CD4-positive, alpha-beta T cell treated with Interleukin-4 for 1 hour (primary cell): ENCODE results near the gene NFYA.

Experiments used
- DNase-seq, 2 donors: peaks; one replicate each; pipeline ENCODE4 v3.0.0-alpha.2; 2020 to 2022

The NFYA gene

GRCh38 chr6:41047306-41047705, 25.5 kb upstream of the NFYA start:
- DNase-seq, result no peak

GRCh38 chr6:41047745-41048732, 24.7 kb upstream of the NFYA start:
- no peak for DNase-seq

- DNase-seq, result no peak
Observed at GRCh38 chr6:41049521-41049920, 23.3 kb upstream of the NFYA start.

GRCh38 chr6:41049955-41050354, 22.8 kb upstream of the NFYA start:
- DNase-seq, result no peak

DNA sequence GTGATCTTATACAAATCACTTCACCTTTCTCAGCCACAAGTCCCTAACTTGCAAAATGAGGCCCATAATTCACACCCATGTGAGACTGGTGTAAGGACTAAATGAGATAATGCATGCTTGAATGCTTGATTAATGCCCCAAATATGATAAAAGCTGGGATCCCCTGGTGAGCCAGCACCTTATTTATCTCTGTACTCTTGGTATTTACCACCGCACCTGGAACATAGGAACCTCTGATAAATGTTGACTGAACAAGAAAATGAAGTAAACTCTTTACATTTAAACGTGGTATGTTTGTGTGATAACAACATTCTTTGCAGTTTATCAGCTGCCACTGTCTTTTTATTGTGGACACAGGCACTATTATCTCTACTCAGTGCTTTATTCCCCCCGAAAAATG, 22.2 kb upstream of the NFYA start:
- DNase-seq, result no peak

DNA sequence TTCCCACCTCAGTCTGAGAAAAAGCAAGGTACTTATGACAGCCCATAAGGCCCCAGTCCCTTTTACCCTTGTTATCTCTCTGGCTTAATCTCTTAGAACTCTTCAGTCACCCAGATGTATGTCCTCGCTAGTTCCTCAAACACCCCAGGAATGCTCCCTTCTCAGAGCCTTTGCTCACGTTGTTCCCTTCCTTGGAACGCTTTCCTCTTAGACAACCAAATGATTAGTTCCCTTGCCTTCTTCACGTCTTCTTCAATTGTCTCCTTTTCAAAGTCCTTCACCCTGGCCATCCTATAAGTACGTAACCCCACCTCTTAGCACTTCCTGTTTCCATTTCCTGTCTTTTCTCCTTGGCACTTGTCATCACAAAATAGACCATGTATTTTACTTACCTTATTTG, 20.9 kb upstream of the NFYA start:
- no peak for DNase-seq

DNA sequence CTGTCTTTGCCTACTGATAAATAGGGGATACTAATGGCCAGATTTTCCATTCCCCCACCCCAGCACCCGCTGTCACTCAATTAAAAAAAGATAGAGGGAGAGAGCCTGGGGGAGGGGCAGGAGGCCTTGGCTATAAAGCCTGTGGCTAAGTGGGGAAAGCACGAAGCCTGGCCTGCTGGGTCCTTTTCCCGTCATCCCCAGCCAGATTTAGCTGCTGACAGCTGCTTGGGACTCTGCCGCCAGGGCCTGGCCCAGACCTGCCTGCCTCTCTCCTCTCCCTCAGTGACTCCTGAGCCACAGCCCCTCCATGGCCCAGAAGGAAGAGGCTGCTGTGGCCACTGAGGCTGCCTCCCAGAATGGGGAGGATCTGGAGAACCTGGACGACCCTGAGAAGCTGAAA, 19.7 kb upstream of the NFYA start, which contains the start of gene APOBEC2:
Gene APOBEC2, plus strand, starts transcription at position 162 of the 400 bp plus-strand sequence. Its CDS starts 146 bp downstream, at position 308.
- no peak for DNase-seq

DNA sequence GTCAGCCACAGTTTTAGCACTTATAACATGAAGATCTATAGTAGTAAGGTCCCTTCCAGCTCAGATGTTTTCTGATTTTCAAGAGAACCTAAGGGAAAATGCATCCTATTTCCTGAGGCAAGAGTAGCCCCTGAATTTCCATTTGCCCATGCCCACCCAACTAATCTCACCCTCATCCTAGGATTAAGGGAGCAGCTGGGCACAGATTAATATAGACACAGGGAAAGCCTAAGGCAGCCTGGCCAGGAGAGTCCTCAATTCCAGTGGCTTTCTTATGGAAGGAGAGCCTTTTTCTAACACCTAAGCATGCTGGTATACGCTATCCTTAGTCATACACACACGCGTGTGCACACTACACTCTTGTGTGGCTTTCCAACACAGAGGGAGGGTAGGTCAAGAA, 18.3 kb upstream of the NFYA start:
- DNase-seq, result no peak

- DNase-seq, result no peak
Observed at GRCh38 chr6:41055149-41055548, 17.6 kb upstream of the NFYA start.

- no peak for DNase-seq
Observed at GRCh38 chr6:41056768-41057490, 15.8 kb upstream of the NFYA start.

DNA sequence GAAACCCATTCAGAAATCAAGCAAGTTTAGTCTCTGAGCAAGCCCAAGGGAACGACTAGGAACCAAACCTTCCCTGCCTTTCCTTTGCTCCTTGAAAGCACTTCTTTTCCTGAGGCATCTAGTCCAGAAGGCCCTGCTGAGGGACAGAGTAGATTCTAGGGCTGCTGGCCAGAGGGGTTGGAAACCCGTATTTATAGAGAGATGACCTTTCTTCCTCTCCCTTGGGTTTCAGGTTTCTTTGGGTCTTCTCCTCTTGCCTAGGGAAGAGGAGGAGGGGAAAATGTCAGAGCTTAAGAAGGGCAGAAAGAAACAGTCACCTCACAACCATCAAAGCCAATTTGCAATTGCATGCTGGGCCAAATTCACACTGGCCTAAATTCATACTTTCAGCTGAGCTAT, 14.0 kb upstream of the NFYA start:
- no peak for DNase-seq

DNA sequence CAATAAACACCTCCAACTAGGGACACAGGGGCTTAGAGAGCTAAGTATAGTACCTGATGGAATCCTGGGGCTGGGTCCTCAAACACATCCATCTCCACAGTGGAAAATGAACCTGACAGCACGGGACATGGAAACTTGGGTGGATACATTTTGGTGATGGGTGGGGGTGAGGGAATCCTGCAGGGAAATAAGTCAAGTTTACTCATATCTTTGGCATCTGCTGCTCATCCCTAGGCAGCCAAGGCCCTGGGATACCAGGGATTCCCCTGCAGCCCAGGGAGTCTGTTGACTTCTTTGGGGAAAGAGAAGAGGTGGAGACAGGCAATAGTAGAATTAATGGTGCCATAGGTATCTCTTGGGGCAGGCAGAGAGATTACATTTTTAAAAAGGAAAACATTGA, 13.2 kb upstream of the NFYA start:
- DNase-seq, result no peak

GRCh38 chr6:41061196-41061726, 11.5 kb upstream of the NFYA start:
- no peak for DNase-seq

DNA sequence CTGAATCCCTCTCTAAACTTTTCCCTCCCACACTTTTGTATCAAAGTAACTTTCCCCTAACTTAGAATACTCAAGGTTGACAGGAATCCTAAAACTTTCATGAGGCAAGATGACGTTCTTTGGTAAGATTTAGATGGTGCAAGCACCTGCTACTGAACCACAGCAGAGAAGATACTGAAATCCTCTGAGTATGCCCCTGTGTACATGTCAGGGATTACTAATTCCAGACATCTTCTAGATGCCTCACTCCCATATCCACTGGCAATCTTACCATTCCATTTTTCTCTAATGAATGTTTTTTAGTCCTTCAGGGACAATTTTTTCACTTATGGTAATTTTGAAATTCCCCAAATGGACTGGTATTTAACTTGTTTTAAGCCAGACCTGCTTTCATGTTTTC, 10.7 kb upstream of the NFYA start:
- DNase-seq, result no peak

- no peak for DNase-seq
Observed at GRCh38 chr6:41063884-41064285, 8.9 kb upstream of the NFYA start.

DNA sequence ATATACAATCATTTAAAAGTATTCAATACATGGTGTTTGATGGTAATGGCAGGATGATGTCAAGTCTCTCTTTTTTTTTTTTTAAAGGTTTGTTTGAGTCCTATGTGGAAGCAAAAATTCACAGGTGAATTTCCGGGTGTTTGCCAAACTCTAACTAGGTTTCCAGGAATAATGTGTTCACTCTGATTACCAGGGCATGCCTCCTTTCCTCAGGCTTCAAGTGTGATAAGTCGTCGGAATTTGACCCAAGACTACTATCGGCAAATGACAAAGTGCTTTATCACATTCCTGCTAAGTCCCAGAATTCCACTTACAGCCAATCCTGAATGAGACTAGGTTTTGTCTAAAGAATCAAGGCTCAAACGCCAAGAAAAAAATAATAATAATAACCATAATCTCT, 7.9 kb upstream of the NFYA start:
- DNase-seq, result no peak

- DNase-seq, result no peak
Observed at GRCh38 chr6:41065550-41066026, 7.2 kb upstream of the NFYA start.

DNA sequence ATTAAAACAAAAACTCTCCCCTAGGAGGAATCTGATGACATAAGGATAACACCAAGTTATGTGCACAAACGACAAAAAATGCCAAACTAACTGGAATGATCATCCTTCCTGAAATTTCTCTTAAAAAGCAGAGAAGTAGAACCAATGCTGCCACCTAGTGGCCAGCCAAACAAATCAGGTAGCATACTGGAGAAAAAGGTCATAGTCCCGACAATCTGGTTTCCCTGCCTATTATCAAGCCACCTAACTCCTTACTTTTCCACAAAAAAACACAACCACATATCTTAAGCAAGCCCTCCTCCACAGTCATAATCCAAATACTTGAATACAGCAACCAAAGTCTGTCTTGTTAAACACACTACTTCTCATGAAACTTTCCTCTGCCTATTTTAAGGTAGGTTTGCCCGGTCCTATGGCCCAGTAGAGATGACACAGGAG, 5.9 kb upstream of the NFYA start:
- peak; percentile 64 to 65 for DNase-seq

- DNase-seq, result no peak
Observed at GRCh38 chr6:41071501-41071922, 1.3 kb upstream of the NFYA start.

DNA sequence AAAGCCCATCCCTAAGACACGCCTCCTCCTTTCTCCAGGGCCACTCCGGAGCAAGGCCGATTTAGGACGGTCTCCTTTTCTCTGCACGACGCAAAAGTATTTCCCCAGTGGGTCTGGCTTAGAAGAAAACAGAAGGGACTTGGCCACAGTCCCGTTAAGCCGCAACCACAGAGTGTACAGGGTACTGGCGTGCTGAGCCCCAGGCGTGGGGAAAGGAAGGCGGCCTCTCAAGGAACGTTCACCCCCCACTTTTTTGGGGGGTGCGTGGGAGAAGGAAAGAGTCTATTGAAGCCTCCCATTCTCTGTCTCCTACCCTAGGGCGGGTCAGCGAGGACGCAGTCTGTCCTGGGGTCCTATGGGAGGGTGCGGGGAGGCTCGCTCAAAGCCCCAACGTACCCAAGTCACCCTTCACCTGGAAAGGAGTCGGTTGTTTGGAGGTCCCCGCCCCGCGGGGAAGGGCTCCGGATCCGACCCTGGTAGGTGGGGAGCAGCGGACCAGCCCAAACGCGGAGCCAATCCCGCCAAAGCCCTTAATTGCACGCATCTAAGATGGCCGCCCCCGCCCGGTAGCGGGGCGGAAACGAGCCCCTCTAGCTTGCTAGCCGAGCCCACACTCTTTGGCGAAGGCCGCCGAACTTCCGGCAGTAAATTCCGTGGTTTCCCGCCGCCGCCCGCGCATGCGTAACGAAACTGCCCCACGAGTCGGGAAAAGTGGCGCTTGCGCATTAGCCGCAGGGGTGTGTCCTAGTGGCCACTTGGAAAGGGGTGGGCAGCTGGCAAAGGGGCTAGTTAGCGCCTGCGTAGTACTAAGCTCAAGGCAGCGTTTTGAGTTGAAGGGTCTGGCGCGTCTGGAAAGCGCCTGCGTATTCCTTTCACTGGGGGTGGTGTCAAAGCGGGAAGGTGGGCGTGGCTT, 595 bp upstream of the NFYA start, which contains the start of gene OARD1:
Gene OARD1, minus strand, starts transcription at position 434 of the 913 bp plus-strand sequence. CDS start 722 bp downstream, outside the sequence.
- DNase-seq, result peak; percentile 100

DNA sequence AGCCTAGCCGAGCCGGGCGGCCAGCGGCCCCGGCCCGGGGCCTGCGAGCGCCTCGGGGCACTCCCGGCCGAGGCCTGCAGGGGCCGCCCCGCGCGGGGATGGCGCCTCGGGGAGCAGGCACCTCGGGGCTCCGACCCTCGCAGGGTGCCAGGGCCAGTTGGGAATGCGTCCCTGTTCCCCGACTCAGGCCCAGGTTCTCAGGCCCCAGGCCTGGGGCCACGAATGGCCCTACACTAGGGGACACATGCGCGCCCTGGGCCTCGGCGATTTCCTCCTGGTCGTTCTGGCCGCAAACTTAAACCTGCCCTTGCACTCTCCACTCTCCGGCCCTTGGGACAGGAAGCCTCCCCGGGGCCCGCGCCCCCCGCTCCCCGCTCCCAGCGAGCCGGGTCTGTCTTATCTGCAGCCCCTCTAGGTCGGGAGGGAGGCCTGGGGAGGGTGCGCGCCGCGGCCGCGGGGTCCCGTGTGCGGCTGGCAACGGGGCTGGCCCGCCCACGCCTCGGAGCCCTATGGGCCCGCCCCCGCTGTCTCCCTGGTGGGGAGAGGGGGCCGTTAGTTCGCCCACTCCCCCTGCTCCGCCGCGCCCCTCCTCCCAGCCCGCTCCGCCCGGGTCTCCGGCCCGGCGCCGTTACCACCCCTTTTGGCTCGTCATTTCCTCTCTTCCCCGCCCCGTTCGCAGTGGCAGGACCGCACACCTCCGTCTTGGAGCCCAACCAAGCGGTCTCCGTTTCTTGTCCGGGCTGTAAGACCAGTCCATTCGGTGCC, 611 bp downstream of the NFYA start:
- peak; percentile 88 to 89 for DNase-seq
